AML-193 (cell line): ENCODE results near the gene GNB1L.

Source experiments
- DNase-seq, 2 experiments: peaks; one replicate each; lab custom pipeline; 2025; lab: John Stamatoyannopoulos, UW

Gene GNB1L

GRCh38 chr22:19775496-19776325 lies 79.0 kb downstream of the GNB1L start:
- DNase-seq = no peak

GRCh38 chr22:19774628-19775027 lies 80.0 kb downstream of the GNB1L start:
- DNase-seq = no peak

GRCh38 chr22:19773470-19774040 lies 81.1 kb downstream of the GNB1L start:
- DNase-seq = no peak

- no peak for DNase-seq
Measured at GRCh38 chr22:19772673-19773469, 81.8 kb downstream of the GNB1L start.

GRCh38 chr22:19772422-19772672 lies 82.3 kb downstream of the GNB1L start:
- no peak for DNase-seq

- DNase-seq = no peak
Measured at GRCh38 chr22:19770349-19771220, 84.1 kb downstream of the GNB1L start.

GRCh38 chr22:19769393-19769715 lies 85.3 kb downstream of the GNB1L start:
- no peak for DNase-seq

GRCh38 chr22:19767427-19768341 lies 87.0 kb downstream of the GNB1L start:
- no peak for DNase-seq

- DNase-seq = peak; percentile 81 to 84
Measured at GRCh38 chr22:19766511-19767426, 87.9 kb downstream of the GNB1L start.

- DNase-seq = peak in 1 of 2 experiments; percentile 29
Measured at GRCh38 chr22:19766240-19766510, 88.5 kb downstream of the GNB1L start.

- DNase-seq = peak; percentile 42 to 51
Measured at GRCh38 chr22:19765477-19766239, 89.0 kb downstream of the GNB1L start.

GRCh38 chr22:19764636-19765476 lies 89.8 kb downstream of the GNB1L start:
- no peak for DNase-seq

- no peak for DNase-seq
Measured at GRCh38 chr22:19764299-19764593, 90.4 kb downstream of the GNB1L start.

- no peak for DNase-seq
Measured at GRCh38 chr22:19763458-19764298, 91.0 kb downstream of the GNB1L start.

- DNase-seq = no peak
Measured at GRCh38 chr22:19762568-19763457, 91.9 kb downstream of the GNB1L start.

GRCh38 chr22:19761725-19762567 lies 92.7 kb downstream of the GNB1L start:
- no peak for DNase-seq
